ENCODE measurements around the gene IDH2.
"Not testable (repeated sequence)": the region's sequence is repeated elsewhere in the genome, so short reads cannot be mapped to it uniquely, and the experiment has no call there.

The IDH2 gene

GRCh38 chr15:90132437-90132836 lies 30.2 kb upstream of the IDH2 start:
- H3K9ac ChIP-seq (ENCODE audit: low read length), result no peak overlapping the region
- no peak overlapping the region for H3K4me3 ChIP-seq (ENCODE audit: low read length)
- no peaks in the 10 kb centered on the region for H3K36me3 ChIP-seq (ENCODE audit: control insufficient read depth, insufficient read depth, low read length)
- H3K4me1 ChIP-seq (ENCODE audit: control insufficient read depth, insufficient read depth, low read length), result no peaks in the 10 kb centered on the region
- H3K27me3 ChIP-seq (ENCODE audit: control insufficient read depth, insufficient read depth, low read length), result no peaks in the 10 kb centered on the region
- H3K27ac ChIP-seq (ENCODE audit: low read depth, low read length), result no peak overlapping the region

- Histone ChIP-seq H3K4me3 (ENCODE audit: low read length) (no peak overlapping the region), H3K4me1 (ENCODE audit: control insufficient read depth, insufficient read depth, low read length) (peaks cover 2% of the 10 kb centered on the region), H3K27me3 (ENCODE audit: control insufficient read depth, insufficient read depth, low read length) (no peaks in the 10 kb centered on the region), H3K9ac (ENCODE audit: low read length) (no peak overlapping the region), H3K27ac (ENCODE audit: low read depth, low read length) (no peak overlapping the region), H3K36me3 (ENCODE audit: control insufficient read depth, insufficient read depth, low read length) (no peaks in the 10 kb centered on the region)
These were observed 29.6 kb upstream of the IDH2 start for GRCh38 chr15:90131848-90132247.

- no peak overlapping the region for H3K4me3 ChIP-seq (ENCODE audit: low read length)
- H3K27me3 ChIP-seq (ENCODE audit: control insufficient read depth, insufficient read depth, low read length), result no peaks in the 10 kb centered on the region
These were observed 28.0 kb upstream of the IDH2 start for GRCh38 chr15:90130291-90130690.

GRCh38 chr15:90126596-90127435 lies 24.5 kb upstream of the IDH2 start:
- H3K36me3 ChIP-seq (ENCODE audit: control insufficient read depth, insufficient read depth, low read length), result no peaks in the 10 kb centered on the region
- peak overlapping the region; percentile 45 for H3K27ac ChIP-seq (ENCODE audit: low read depth, low read length)
- H3K27me3 ChIP-seq (ENCODE audit: control insufficient read depth, insufficient read depth, low read length), result no peaks in the 10 kb centered on the region
- H3K4me3 ChIP-seq (ENCODE audit: low read length), result peak overlapping the region; percentile 4
- H3K9ac ChIP-seq (ENCODE audit: low read length), result no peak overlapping the region
- H3K4me1 ChIP-seq (ENCODE audit: control insufficient read depth, insufficient read depth, low read length), result peaks cover 7% of the 10 kb centered on the region

More at GRCh38 chr15:90130291-90130690, 28.0 kb upstream of the IDH2 start:
- Histone ChIP-seq H3K4me1 (ENCODE audit: control insufficient read depth, insufficient read depth, low read length) (peaks cover 7% of the 10 kb centered on the region), H3K9ac (ENCODE audit: low read length) (no peak overlapping the region), H3K36me3 (ENCODE audit: control insufficient read depth, insufficient read depth, low read length) (no peaks in the 10 kb centered on the region), H3K27ac (ENCODE audit: low read depth, low read length) (no peak overlapping the region)

- Histone ChIP-seq H3K27ac (ENCODE audit: low read depth, low read length) (no peak overlapping the region), H3K9ac (ENCODE audit: low read length) (no peak overlapping the region), H3K4me1 (ENCODE audit: control insufficient read depth, insufficient read depth, low read length) (peaks cover 7% of the 10 kb centered on the region), H3K36me3 (ENCODE audit: control insufficient read depth, insufficient read depth, low read length) (no peaks in the 10 kb centered on the region), H3K27me3 (ENCODE audit: control insufficient read depth, insufficient read depth, low read length) (no peaks in the 10 kb centered on the region), H3K4me3 (ENCODE audit: low read length) (no peak overlapping the region)
These were observed 23.8 kb upstream of the IDH2 start for GRCh38 chr15:90126022-90126421.

GRCh38 chr15:90124507-90124906 lies 22.2 kb upstream of the IDH2 start:
- peaks cover 7% of the 10 kb centered on the region for H3K4me1 ChIP-seq (ENCODE audit: control insufficient read depth, insufficient read depth, low read length)
- H3K27ac ChIP-seq (ENCODE audit: low read depth, low read length), result no peak overlapping the region
- H3K36me3 ChIP-seq (ENCODE audit: control insufficient read depth, insufficient read depth, low read length), result no peaks in the 10 kb centered on the region
- no peak overlapping the region for H3K4me3 ChIP-seq (ENCODE audit: low read length)
- no peaks in the 10 kb centered on the region for H3K27me3 ChIP-seq (ENCODE audit: control insufficient read depth, insufficient read depth, low read length)
- no peak overlapping the region for H3K9ac ChIP-seq (ENCODE audit: low read length)

GRCh38 chr15:90121086-90121485 lies 18.8 kb upstream of the IDH2 start:
- Histone ChIP-seq H3K4me3 (ENCODE audit: low read length) (no peak overlapping the region), H3K9ac (ENCODE audit: low read length) (no peak overlapping the region), H3K27me3 (ENCODE audit: control insufficient read depth, insufficient read depth, low read length) (no peaks in the 10 kb centered on the region), H3K27ac (ENCODE audit: low read depth, low read length) (no peak overlapping the region), H3K4me1 (ENCODE audit: control insufficient read depth, insufficient read depth, low read length) (no peaks in the 10 kb centered on the region), H3K36me3 (ENCODE audit: control insufficient read depth, insufficient read depth, low read length) (no peaks in the 10 kb centered on the region)

- no peak overlapping the region for H3K27ac ChIP-seq (ENCODE audit: low read depth, low read length)
- H3K9ac ChIP-seq (ENCODE audit: low read length), result no peak overlapping the region
- no peaks in the 10 kb centered on the region for H3K4me1 ChIP-seq (ENCODE audit: control insufficient read depth, insufficient read depth, low read length)
- H3K36me3 ChIP-seq (ENCODE audit: control insufficient read depth, insufficient read depth, low read length), result no peaks in the 10 kb centered on the region
- H3K4me3 ChIP-seq (ENCODE audit: low read length), result no peak overlapping the region
- no peaks in the 10 kb centered on the region for H3K27me3 ChIP-seq (ENCODE audit: control insufficient read depth, insufficient read depth, low read length)
These were observed 17.1 kb upstream of the IDH2 start for GRCh38 chr15:90119367-90119766.

GRCh38 chr15:90115783-90116182 lies 13.5 kb upstream of the IDH2 start:
- no peaks in the 10 kb centered on the region for H3K36me3 ChIP-seq (ENCODE audit: control insufficient read depth, insufficient read depth, low read length)
- no peak overlapping the region for H3K27ac ChIP-seq (ENCODE audit: low read depth, low read length)
- H3K4me3 ChIP-seq (ENCODE audit: low read length), result no peak overlapping the region
- no peaks in the 10 kb centered on the region for H3K27me3 ChIP-seq (ENCODE audit: control insufficient read depth, insufficient read depth, low read length)
- H3K4me1 ChIP-seq (ENCODE audit: control insufficient read depth, insufficient read depth, low read length), result no peaks in the 10 kb centered on the region
- H3K9ac ChIP-seq (ENCODE audit: low read length), result no peak overlapping the region

- Histone ChIP-seq H3K36me3 (ENCODE audit: control insufficient read depth, insufficient read depth, low read length) (no peaks in the 10 kb centered on the region), H3K27me3 (ENCODE audit: control insufficient read depth, insufficient read depth, low read length) (no peaks in the 10 kb centered on the region), H3K27ac (ENCODE audit: low read depth, low read length) (no peak overlapping the region), H3K9ac (ENCODE audit: low read length) (no peak overlapping the region), H3K4me1 (ENCODE audit: control insufficient read depth, insufficient read depth, low read length) (no peaks in the 10 kb centered on the region), H3K4me3 (ENCODE audit: low read length) (no peak overlapping the region)
These were observed 12.2 kb upstream of the IDH2 start for GRCh38 chr15:90114451-90114901.

- Histone ChIP-seq H3K27ac (ENCODE audit: low read depth, low read length) (no peak overlapping the region), H3K4me1 (ENCODE audit: control insufficient read depth, insufficient read depth, low read length) (no peaks in the 10 kb centered on the region)
These were observed 10.9 kb upstream of the IDH2 start for GRCh38 chr15:90113166-90113565.

GRCh38 chr15:90109163-90109751 lies 7.0 kb upstream of the IDH2 start:
- not testable (repeated sequence) for H3K4me3 ChIP-seq (ENCODE audit: low read length); H3K9ac ChIP-seq (ENCODE audit: low read length); H3K27me3 ChIP-seq (ENCODE audit: control insufficient read depth, insufficient read depth, low read length); H3K36me3 ChIP-seq (ENCODE audit: control insufficient read depth, insufficient read depth, low read length); H3K27ac ChIP-seq (ENCODE audit: low read depth, low read length)
- H3K4me1 ChIP-seq (ENCODE audit: control insufficient read depth, insufficient read depth, low read length), result peaks cover 13% of the 10 kb centered on the region

More at GRCh38 chr15:90113166-90113565, 10.9 kb upstream of the IDH2 start:
- Histone ChIP-seq H3K36me3 (ENCODE audit: control insufficient read depth, insufficient read depth, low read length) (no peaks in the 10 kb centered on the region), H3K4me3 (ENCODE audit: low read length) (no peak overlapping the region), H3K27me3 (ENCODE audit: control insufficient read depth, insufficient read depth, low read length) (no peaks in the 10 kb centered on the region), H3K9ac (ENCODE audit: low read length) (no peak overlapping the region)

- H3K4me1 ChIP-seq (ENCODE audit: control insufficient read depth, insufficient read depth, low read length), result peaks cover 25% of the 10 kb centered on the region
- not testable (repeated sequence) for H3K27ac ChIP-seq (ENCODE audit: low read depth, low read length); H3K27me3 ChIP-seq (ENCODE audit: control insufficient read depth, insufficient read depth, low read length); H3K9ac ChIP-seq (ENCODE audit: low read length); H3K4me3 ChIP-seq (ENCODE audit: low read length); H3K36me3 ChIP-seq (ENCODE audit: control insufficient read depth, insufficient read depth, low read length)
These were observed 5.8 kb upstream of the IDH2 start for GRCh38 chr15:90108038-90108437.

Data from rectal smooth muscle tissue (tissue), 1 donor.